Loucy (cell line): ENCODE data around the gene GPR107.

ENCODE experiments used
- H2AFZ ChIP-seq: fragments of 200-600 bp; sonication (generic); 2 replicates; pipeline ENCODE4 v1.6.0; 2016; ENCODE audit warnings: antibody characterized with exemption, mild to moderate bottlenecking, low read length, moderate library complexity
- H3F3A ChIP-seq: fragments of 200-600 bp; 2 replicates; pipeline ENCODE4 v1.6.0; 2016; ENCODE audit warnings: antibody characterized with exemption, low read depth, mild to moderate bottlenecking
- H3K27me3 ChIP-seq: fragments of 200-600 bp; sonication (generic); 2 replicates; pipeline ENCODE4 v1.6.1; 2014; ENCODE audit warnings: low read length, mild to moderate bottlenecking; ENCODE audit not compliant: insufficient read depth, poor library complexity, severe bottlenecking
- H3K36me3 ChIP-seq: fragments of 200-600 bp; sonication (generic); 2 replicates; pipeline ENCODE4 v1.6.1; 2016; ENCODE audit warnings: low read length; ENCODE audit not compliant: insufficient read depth
- H3K4me1 ChIP-seq: fragments of 200-600 bp; sonication (generic); 2 replicates; pipeline ENCODE4 v1.5.1; 2014; ENCODE audit warnings: low read length, mild to moderate bottlenecking; ENCODE audit not compliant: insufficient read depth, poor library complexity, severe bottlenecking
- H3K4me2 ChIP-seq: fragments of 200-600 bp; sonication (generic); 2 replicates; pipeline ENCODE4 v1.6.0; 2014; ENCODE audit warnings: antibody characterized with exemption, low read length, low read depth, mild to moderate bottlenecking; ENCODE audit not compliant: poor library complexity, severe bottlenecking
- H3K4me3 ChIP-seq: fragments of 200-600 bp; sonication (generic); 2 replicates; pipeline ENCODE4 v1.5.1; 2014; ENCODE audit warnings: low read length, mild to moderate bottlenecking, mixed read lengths; ENCODE audit not compliant: poor library complexity, severe bottlenecking
- H3K79me2 ChIP-seq: fragments of 200-600 bp; sonication (generic); 2 replicates; pipeline ENCODE4 v1.6.1; 2014; ENCODE audit warnings: low read length; ENCODE audit not compliant: insufficient read depth
- H3K9ac ChIP-seq: fragments of 200-600 bp; sonication (generic); 2 replicates; pipeline ENCODE4 v1.6.0; 2014; ENCODE audit warnings: mild to moderate bottlenecking, low read depth, low read length, moderate library complexity; ENCODE audit not compliant: poor library complexity, severe bottlenecking
- H3K9me2 ChIP-seq: fragments of 200-600 bp; sonication (generic); replicated peaks from 2 replicates; pipeline ENCODE4 v1.6.1; 2016; ENCODE audit warnings: low read depth, low read length, mixed read lengths
- H3K9me3 ChIP-seq: fragments of 200-600 bp; sonication (generic); 2 replicates; pipeline ENCODE4 v1.6.1; 2014; ENCODE audit warnings: mild to moderate bottlenecking, antibody characterized with exemption, low read length, low read depth; ENCODE audit not compliant: insufficient read depth
- H4K20me1 ChIP-seq: fragments of 200-600 bp; sonication (generic); 2 replicates; pipeline ENCODE4 v1.6.0; 2014; ENCODE audit warnings: antibody characterized with exemption, low read length, mild to moderate bottlenecking; ENCODE audit not compliant: insufficient read depth, poor library complexity, severe bottlenecking
- EZH2phosphoT487 ChIP-seq: fragments of 200-600 bp; IDR thresholded peaks from 2 replicates; pipeline ENCODE4 v1.6.1; 2018; ENCODE audit warnings: antibody characterized with exemption, mild to moderate bottlenecking, moderate library complexity, borderline replicate concordance
- TF ChIP-seq, protein P1 (sequence below): fragments of 200-600 bp; sonication (generic); conservative IDR thresholded peaks from 2 replicates; pipeline ENCODE4 v1.5.1; 2014; ENCODE audit warnings: mild to moderate bottlenecking, antibody characterized with exemption, low read length

The GPR107 gene

DNA sequence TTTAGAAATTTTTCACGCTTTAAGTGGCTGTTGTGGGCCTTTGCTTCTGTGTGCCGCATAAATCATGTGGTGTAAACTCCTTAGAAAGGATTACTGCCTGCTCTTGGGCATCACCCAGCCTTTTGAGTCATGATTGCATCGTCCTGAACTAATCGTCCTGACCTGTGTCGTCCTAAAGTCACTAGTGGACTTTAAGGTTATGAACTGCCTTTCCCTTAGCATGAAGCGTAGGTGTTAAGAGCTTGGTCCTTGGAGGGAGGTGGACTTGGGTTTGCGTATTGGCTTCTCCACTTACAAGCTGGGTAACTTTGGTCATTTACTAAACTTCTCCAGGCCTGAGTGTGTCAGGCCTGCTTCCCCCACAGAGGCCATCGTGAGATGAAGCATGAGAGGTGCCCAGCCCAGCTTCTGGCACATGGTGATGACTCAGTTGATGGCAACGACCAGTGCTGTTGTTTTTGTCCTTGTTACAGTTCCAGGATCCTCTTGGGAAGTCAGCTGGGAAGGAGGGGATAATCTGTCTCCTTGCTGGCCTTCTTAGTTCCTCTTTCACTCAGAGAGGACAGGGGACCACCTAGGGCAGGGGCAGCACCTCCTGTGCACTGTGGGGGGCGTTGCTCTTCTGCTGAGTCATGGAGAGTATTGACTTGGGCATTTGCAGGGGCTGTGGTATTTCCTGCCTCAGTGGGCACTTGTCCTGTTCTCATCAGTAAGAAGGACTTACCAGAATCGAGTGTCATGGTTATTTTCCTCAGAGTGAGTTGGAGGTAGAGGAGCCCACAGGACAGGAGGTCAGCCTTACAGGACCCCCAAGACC, 64.3 kb downstream of the GPR107 start:
- no peaks in the 10 kb centered on the region for H4K20me1 ChIP-seq
- TF ChIP-seq, protein P1, sequence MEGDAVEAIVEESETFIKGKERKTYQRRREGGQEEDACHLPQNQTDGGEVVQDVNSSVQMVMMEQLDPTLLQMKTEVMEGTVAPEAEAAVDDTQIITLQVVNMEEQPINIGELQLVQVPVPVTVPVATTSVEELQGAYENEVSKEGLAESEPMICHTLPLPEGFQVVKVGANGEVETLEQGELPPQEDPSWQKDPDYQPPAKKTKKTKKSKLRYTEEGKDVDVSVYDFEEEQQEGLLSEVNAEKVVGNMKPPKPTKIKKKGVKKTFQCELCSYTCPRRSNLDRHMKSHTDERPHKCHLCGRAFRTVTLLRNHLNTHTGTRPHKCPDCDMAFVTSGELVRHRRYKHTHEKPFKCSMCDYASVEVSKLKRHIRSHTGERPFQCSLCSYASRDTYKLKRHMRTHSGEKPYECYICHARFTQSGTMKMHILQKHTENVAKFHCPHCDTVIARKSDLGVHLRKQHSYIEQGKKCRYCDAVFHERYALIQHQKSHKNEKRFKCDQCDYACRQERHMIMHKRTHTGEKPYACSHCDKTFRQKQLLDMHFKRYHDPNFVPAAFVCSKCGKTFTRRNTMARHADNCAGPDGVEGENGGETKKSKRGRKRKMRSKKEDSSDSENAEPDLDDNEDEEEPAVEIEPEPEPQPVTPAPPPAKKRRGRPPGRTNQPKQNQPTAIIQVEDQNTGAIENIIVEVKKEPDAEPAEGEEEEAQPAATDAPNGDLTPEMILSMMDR = no peak
- TF ChIP-seq EZH2phosphoT487 = no peak
- H3K4me3 ChIP-seq = no peak overlapping the region
- no peaks in the 10 kb centered on the region for H3K36me3 ChIP-seq
- no peak overlapping the region for H3K9ac ChIP-seq
- no peaks in the 10 kb centered on the region for H3F3A ChIP-seq
- no peak overlapping the region for H2AFZ ChIP-seq
- no peak overlapping the region for H3K4me2 ChIP-seq
- no peaks in the 10 kb centered on the region for H3K79me2 ChIP-seq
- no peaks in the 10 kb centered on the region for H3K9me3 ChIP-seq
- no peaks in the 10 kb centered on the region for H3K4me1 ChIP-seq
- no peaks in the 10 kb centered on the region for H3K9me2 ChIP-seq
- H3K27me3 ChIP-seq = no peaks in the 10 kb centered on the region

DNA sequence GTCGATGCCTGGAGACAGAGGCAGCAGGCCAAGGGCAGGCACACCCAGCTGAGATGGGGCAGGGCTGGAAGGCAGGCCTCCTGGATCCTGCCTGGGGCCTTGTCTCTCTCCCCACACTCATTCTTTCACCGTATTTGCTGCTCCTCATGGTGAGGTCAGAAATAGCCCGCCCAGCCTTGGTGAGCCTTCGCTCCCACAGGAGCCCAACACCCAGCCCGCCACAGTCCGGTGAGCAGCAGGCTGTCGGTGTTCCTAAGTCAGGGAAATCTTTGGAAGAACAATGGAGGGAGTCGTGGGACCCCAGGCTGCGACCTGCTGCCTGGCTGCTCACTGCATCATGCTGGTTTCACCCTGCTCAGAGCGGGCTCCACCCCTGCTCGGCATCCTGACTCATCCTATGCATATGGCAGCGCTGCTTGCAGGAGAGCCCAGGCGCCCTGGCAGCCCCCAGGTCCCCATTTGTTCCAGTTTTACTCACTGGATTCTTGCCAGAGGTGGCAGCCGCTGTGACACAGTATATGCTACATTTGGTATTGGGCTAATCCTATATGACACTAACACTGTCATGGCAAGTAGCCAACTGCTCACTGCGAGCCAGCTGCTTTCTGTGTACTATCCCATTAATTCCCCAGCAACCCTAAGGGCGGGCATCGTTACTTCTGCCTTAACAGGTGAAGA, 65.3 kb downstream of the GPR107 start:
- no peak overlapping the region for H3K4me3 ChIP-seq
- H2AFZ ChIP-seq = no peak overlapping the region
- no peaks in the 10 kb centered on the region for H3K9me2 ChIP-seq
- no peaks in the 10 kb centered on the region for H4K20me1 ChIP-seq
- no peaks in the 10 kb centered on the region for H3K79me2 ChIP-seq
- H3F3A ChIP-seq = no peaks in the 10 kb centered on the region
- H3K9ac ChIP-seq = no peak overlapping the region
- H3K9me3 ChIP-seq = no peaks in the 10 kb centered on the region
- H3K36me3 ChIP-seq = no peaks in the 10 kb centered on the region
- no peak for TF ChIP-seq EZH2phosphoT487
- TF ChIP-seq, protein P1 = no peak
- no peaks in the 10 kb centered on the region for H3K4me1 ChIP-seq
- H3K27me3 ChIP-seq = no peaks in the 10 kb centered on the region
- no peak overlapping the region for H3K4me2 ChIP-seq

DNA sequence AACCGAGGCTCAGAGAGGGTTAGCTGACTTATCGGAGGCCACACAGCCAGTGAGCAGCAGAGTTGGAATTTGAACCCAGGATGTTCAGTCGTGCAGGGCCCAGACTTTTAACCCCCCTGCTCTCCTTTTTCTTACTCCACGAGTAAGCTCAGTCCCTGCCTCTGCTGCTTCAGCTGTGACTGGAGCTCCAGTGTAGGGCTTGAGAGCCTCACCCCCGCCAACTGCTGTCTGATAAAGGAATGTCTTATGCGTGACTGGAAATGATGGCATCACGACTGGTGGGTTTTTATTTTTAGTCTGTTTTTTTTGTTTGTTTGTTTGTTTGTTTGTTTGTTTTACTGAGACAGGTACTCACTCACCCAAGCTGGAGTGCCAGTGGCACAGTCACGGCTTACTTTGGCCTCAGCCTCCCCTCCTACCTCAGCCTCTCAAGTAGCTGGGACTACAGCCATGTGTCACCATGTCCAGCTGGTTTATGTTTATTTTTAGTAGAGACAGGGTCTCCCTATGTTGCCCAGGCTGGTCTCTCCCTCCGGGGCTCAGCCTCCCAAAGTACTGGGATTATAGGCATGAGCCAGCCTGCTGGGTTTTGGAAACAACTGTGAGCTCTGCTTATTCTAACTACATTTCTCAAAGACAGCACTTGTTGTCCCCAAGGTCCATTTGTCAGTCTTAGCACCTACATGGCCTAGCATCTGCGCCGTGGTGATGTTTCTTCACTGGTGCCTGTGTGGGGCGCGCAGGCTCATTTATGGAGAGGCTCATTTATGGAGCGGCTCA, 66.0 kb downstream of the GPR107 start:
- H3K9me2 ChIP-seq = no peaks in the 10 kb centered on the region
- no peaks in the 10 kb centered on the region for H3K27me3 ChIP-seq
- H3K9ac ChIP-seq = no peak overlapping the region
- no peak overlapping the region for H3K4me2 ChIP-seq
- H3F3A ChIP-seq = no peaks in the 10 kb centered on the region
- no peak overlapping the region for H2AFZ ChIP-seq
- no peak overlapping the region for H3K4me3 ChIP-seq
- H3K79me2 ChIP-seq = no peaks in the 10 kb centered on the region
- H3K4me1 ChIP-seq = no peaks in the 10 kb centered on the region
- no peaks in the 10 kb centered on the region for H3K9me3 ChIP-seq
- no peaks in the 10 kb centered on the region for H3K36me3 ChIP-seq
- TF ChIP-seq, protein P1 = no peak
- TF ChIP-seq EZH2phosphoT487 = no peak
- H4K20me1 ChIP-seq = no peaks in the 10 kb centered on the region
